Measurements from ENCODE around the gene APOBEC3C. TPM values are rescaled to one million over a fixed set of nuclear protein-coding genes. Genes with fewer than 3 reads are reported as not detected.

APOBEC3C gene
- total RNA-seq, 1 donor = 16.4 TPM

GRCh38 chr22:39016592-39016991, 2.5 kb downstream of the APOBEC3C start:
- no peak for DNase-seq (ENCODE audit: low read depth)
- TF ChIP-seq, protein P1, sequence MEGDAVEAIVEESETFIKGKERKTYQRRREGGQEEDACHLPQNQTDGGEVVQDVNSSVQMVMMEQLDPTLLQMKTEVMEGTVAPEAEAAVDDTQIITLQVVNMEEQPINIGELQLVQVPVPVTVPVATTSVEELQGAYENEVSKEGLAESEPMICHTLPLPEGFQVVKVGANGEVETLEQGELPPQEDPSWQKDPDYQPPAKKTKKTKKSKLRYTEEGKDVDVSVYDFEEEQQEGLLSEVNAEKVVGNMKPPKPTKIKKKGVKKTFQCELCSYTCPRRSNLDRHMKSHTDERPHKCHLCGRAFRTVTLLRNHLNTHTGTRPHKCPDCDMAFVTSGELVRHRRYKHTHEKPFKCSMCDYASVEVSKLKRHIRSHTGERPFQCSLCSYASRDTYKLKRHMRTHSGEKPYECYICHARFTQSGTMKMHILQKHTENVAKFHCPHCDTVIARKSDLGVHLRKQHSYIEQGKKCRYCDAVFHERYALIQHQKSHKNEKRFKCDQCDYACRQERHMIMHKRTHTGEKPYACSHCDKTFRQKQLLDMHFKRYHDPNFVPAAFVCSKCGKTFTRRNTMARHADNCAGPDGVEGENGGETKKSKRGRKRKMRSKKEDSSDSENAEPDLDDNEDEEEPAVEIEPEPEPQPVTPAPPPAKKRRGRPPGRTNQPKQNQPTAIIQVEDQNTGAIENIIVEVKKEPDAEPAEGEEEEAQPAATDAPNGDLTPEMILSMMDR (IDR thresholded peaks at IDR 0.05; ENCODE audit: insufficient read depth, low read depth, low read length) = no peak

DNA sequence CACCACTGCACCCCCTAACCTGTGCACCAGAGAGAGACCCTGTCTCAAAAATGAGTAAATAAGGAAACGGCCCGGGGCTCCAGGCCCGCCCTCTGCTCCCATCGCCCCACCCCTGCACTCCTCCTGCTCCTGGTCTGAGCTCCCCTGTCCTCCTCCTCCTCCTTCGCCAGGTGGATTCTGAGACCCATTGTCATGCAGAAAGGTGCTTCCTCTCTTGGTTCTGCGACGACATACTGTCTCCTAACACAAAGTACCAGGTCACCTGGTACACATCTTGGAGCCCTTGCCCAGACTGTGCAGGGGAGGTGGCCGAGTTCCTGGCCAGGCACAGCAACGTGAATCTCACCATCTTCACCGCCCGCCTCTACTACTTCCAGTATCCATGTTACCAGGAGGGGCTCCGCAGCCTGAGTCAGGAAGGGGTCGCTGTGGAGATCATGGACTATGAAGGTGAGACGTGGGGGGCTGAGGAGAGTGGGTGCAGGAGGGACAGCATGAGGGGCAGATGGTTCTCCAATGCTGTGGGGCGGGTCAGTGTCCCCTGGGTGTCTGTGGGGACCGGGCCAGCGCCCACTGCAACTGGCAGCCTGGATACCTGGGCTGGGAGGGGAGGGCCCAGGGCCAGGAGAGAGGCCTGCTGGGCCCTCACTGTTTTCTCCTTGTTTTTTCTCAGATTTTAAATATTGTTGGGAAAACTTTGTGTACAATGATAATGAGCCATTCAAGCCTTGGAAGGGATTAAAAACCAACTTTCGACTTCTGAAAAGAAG, 3.7 kb downstream of the APOBEC3C start:
- H3K4me3 ChIP-seq (ENCODE audit: low read depth, low read length) = no peak overlapping the region
- no peak for DNase-seq (ENCODE audit: low read depth)
- TF ChIP-seq, protein P1 (IDR thresholded peaks at IDR 0.05; ENCODE audit: insufficient read depth, low read depth, low read length) = no peak

More at GRCh38 chr22:39016592-39016991, 2.5 kb downstream of the APOBEC3C start:
- H3K4me3 ChIP-seq (ENCODE audit: low read depth, low read length) = no peak overlapping the region

DNA sequence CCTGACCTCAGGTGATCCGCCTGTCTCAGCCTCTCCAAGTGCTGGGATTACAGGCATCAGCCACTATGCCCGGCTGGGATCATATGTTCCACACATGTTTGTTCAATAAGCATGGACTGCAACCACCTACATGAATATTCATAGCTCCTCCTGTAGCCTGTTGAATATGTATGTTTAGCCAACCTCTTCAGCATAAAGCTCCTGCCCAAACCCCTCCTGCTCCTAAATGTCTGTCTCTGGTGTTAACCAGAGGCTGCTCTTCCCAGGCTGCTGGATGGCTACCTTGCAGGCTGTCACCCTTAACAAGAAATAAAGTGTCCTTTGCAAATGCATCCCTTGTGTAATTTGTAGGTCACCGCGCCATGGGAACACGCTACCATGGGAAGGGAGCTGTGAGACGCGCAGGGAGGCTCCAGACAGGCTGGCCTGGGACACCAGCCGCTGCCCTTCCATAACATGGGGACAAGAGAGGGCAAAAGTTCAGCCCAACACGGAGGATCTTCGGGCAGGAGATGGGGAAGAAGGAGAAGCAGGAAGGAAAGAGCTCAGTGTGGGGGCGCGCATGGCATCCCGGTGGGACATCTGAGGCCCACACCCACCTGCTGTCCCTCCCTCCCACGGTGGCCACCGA, 6.1 kb downstream of the APOBEC3C start:
- peak overlapping the region; percentile 34 for H3K4me3 ChIP-seq (ENCODE audit: low read depth, low read length)
- DNase-seq (ENCODE audit: low read depth) = peak; percentile 43

DNA sequence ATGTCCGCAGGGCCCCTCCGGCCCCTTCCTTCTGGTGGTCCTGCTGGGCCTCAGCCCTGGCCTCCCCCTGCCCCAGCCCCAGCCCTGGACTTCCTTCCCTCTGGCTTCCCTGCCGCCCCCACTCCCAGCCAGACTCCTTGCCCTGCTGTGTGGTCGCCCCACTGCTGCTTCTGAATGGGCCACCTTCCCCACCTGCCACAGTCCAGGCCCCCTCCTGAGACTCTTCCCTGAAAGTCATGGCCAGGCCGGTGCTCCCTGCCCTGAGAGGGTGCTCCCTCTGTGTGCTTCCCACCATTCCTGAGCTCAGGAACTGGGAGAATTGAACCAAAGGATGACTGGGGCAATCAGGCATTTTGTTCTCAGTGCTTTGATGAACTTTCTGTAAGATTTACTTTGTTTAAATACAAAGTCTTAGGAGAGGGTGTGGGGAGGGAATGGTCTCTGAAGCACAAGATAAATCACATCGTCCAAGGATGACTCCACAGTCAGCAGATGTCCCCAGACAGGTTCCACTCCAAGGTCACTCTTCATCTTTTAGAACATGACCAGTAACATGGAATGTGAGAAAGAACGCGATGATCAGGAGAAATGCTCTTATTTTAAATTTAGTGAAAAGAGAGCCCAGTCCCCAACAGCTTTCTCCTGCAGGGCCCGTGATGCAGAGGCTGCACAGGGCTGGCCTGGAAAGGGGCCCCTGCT, 7.6 kb downstream of the APOBEC3C start:
- H3K4me3 ChIP-seq (ENCODE audit: low read depth, low read length) = peak overlapping the region; percentile 61
- DNase-seq (ENCODE audit: low read depth) = no peak
- TF ChIP-seq, protein P1 (IDR thresholded peaks at IDR 0.05; ENCODE audit: insufficient read depth, low read depth, low read length) = no peak

- no peak for DNase-seq (ENCODE audit: low read depth)
- TF ChIP-seq, protein P1 (IDR thresholded peaks at IDR 0.05; ENCODE audit: insufficient read depth, low read depth, low read length) = no peak
- H3K4me3 ChIP-seq (ENCODE audit: low read depth, low read length) = no peak overlapping the region
Measured at GRCh38 chr22:39024519-39025308, 10.7 kb downstream of the APOBEC3C start.

GRCh38 chr22:39026509-39027150, 12.6 kb downstream of the APOBEC3C start:
- TF ChIP-seq, protein P1 (IDR thresholded peaks at IDR 0.05; ENCODE audit: insufficient read depth, low read depth, low read length) = no peak
- no peak overlapping the region for H3K4me3 ChIP-seq (ENCODE audit: low read depth, low read length)
- no peak for DNase-seq (ENCODE audit: low read depth)
